ENCODE measurements around the gene GLRA3. TPM values are rescaled to one million over a fixed set of nuclear protein-coding genes. Genes with fewer than 3 reads are reported as not detected.

The GLRA3 gene
- polyA plus RNA-seq, 1 donor (not counting 4 experiments of a cell fraction or from before 2014, with no cell fraction given) = not detected

DNA sequence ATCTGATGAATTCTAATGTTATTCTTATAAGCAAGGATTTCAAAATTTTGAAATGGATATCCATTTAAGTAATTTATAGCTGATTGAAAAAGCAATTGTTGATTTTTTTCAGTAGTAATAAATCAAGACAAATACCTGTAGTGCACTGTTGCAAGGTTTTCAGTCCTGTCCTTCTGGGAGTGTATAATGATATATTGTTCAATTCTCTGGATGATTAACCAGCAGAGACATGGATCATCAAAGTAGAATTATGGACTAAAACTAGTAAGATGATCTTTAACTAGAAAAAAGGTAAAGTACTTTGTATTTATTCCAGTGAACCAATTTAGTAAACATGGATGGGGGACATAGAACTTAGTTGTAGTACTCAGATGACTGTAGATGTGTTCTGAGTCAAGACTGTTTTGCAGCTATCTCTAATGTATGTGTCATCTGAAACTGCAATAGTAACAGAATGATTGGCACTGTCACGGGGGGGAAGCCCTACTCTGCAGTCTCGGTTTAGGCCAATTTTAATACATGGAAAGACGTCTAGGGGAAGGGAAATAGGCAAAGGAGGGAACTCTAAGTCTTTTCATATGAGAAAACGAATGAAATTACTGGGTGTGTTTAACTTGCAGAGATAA, 121.9 kb downstream of the GLRA3 start:
- dilution Hi-C loops (cut with MboI; ENCODE audit: extremely low pct_ligation_motif_present, low sequenced_read_pairs) = no loop called here
- no peaks in the 10 kb centered on the region for H3K9me3 ChIP-seq (ENCODE audit: control insufficient read depth, low read depth, low read length)
- TF ChIP-seq, protein P1, sequence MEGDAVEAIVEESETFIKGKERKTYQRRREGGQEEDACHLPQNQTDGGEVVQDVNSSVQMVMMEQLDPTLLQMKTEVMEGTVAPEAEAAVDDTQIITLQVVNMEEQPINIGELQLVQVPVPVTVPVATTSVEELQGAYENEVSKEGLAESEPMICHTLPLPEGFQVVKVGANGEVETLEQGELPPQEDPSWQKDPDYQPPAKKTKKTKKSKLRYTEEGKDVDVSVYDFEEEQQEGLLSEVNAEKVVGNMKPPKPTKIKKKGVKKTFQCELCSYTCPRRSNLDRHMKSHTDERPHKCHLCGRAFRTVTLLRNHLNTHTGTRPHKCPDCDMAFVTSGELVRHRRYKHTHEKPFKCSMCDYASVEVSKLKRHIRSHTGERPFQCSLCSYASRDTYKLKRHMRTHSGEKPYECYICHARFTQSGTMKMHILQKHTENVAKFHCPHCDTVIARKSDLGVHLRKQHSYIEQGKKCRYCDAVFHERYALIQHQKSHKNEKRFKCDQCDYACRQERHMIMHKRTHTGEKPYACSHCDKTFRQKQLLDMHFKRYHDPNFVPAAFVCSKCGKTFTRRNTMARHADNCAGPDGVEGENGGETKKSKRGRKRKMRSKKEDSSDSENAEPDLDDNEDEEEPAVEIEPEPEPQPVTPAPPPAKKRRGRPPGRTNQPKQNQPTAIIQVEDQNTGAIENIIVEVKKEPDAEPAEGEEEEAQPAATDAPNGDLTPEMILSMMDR (optimal IDR thresholded peaks at IDR 0.05 in 1 of 3, IDR thresholded peaks at IDR 0.05 in 1 of 3, conservative IDR thresholded peaks at IDR 0.05 in 1 of 3; ENCODE audit: extremely low read depth in 1 of 3, insufficient read depth in 2 of 3, low read length in 3 of 3) = no peak
- no peak for TF ChIP-seq EZH2 (IDR thresholded peaks at IDR 0.05; ENCODE audit: low read length)
- FAIRE-seq (no peak), DNase-seq (ENCODE audit: low read depth, low spot score) (no peak)
- H3K4me3 ChIP-seq (ENCODE audit: control insufficient read depth in 2 of 3, extremely low read depth in 1 of 3, insufficient read depth in 2 of 3, low read depth in 1 of 3, low read length in 3 of 3) = no peak overlapping the region
- H3K9ac ChIP-seq (ENCODE audit: control insufficient read depth, extremely low read depth, insufficient read depth, low read length) = no peak overlapping the region
- H2AFZ ChIP-seq (ENCODE audit: control insufficient read depth, low read length) = no peak overlapping the region
- H3K27me3 ChIP-seq (ENCODE audit: control insufficient read depth, extremely low read depth, insufficient read depth, low read length) = no peaks in the 10 kb centered on the region
- H3K79me2 ChIP-seq (ENCODE audit: control insufficient read depth, insufficient read depth, low read length) = no peaks in the 10 kb centered on the region
- no peaks in the 10 kb centered on the region for H3K36me3 ChIP-seq (ENCODE audit: control insufficient read depth in 2 of 2, extremely low read depth in 1 of 2, insufficient read depth in 2 of 2, low read length in 2 of 2)
- no peaks in the 10 kb centered on the region for H4K20me1 ChIP-seq (ENCODE audit: control insufficient read depth, extremely low read depth, insufficient read depth, low read length)
- no peaks in the 10 kb centered on the region for H3K9me1 ChIP-seq (ENCODE audit: control insufficient read depth, extremely low read depth, insufficient read depth, low read length)
- no peak overlapping the region for H3K27ac ChIP-seq (ENCODE audit: control insufficient read depth, insufficient read depth, low read length)
- H3K4me2 ChIP-seq (ENCODE audit: control insufficient read depth, extremely low read depth, insufficient read depth, low read depth, low read length) = no peak overlapping the region
- no peaks in the 10 kb centered on the region for H3K4me1 ChIP-seq (ENCODE audit: control insufficient read depth, extremely low read depth, insufficient read depth, low read length)

DNA sequence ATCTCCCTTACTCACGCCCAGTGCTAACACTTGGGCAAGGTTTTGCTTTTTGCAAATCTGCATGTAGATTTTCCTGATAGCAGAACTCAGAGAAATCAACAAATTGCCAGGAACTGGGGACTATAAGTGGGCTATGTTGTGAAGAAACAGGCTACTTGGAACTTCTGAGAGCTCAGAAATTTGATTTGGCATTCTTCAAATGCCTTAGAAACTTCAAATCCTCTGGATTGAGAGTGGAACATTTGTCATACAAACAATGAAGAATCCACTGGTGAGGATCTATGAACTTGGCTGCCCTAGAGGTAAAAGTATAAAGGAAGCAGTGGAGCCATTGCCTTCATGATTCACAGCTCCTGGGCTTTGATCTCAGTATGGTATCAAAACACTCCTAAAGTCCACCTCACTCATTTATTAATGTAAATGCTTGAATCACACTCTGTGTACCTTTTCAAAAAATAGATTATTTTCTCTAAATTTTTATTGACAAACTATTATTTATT, 126.0 kb downstream of the GLRA3 start:
- TF ChIP-seq, protein P1 (optimal IDR thresholded peaks at IDR 0.05 in 1 of 3, IDR thresholded peaks at IDR 0.05 in 1 of 3, conservative IDR thresholded peaks at IDR 0.05 in 1 of 3; ENCODE audit: extremely low read depth in 1 of 3, insufficient read depth in 2 of 3, low read length in 3 of 3) = no peak
- TF ChIP-seq EZH2 (IDR thresholded peaks at IDR 0.05; ENCODE audit: low read length) = no peak
- no peak overlapping the region for H3K4me2 ChIP-seq (ENCODE audit: control insufficient read depth, extremely low read depth, insufficient read depth, low read depth, low read length)
- H3K4me1 ChIP-seq (ENCODE audit: control insufficient read depth, extremely low read depth, insufficient read depth, low read length) = no peaks in the 10 kb centered on the region
- H3K79me2 ChIP-seq (ENCODE audit: control insufficient read depth, insufficient read depth, low read length) = no peaks in the 10 kb centered on the region
- no peak overlapping the region for H3K27ac ChIP-seq (ENCODE audit: control insufficient read depth, insufficient read depth, low read length)
- no peaks in the 10 kb centered on the region for H3K9me3 ChIP-seq (ENCODE audit: control insufficient read depth, low read depth, low read length)
- DNase-seq (ENCODE audit: low read depth, low spot score) (no peak), FAIRE-seq (no peak)
- no peaks in the 10 kb centered on the region for H3K9me1 ChIP-seq (ENCODE audit: control insufficient read depth, extremely low read depth, insufficient read depth, low read length)
- no peak overlapping the region for H3K9ac ChIP-seq (ENCODE audit: control insufficient read depth, extremely low read depth, insufficient read depth, low read length)
- no peaks in the 10 kb centered on the region for H4K20me1 ChIP-seq (ENCODE audit: control insufficient read depth, extremely low read depth, insufficient read depth, low read length)
- no peaks in the 10 kb centered on the region for H3K36me3 ChIP-seq (ENCODE audit: control insufficient read depth in 2 of 2, extremely low read depth in 1 of 2, insufficient read depth in 2 of 2, low read length in 2 of 2)
- no peak overlapping the region for H2AFZ ChIP-seq (ENCODE audit: control insufficient read depth, low read length)
- H3K4me3 ChIP-seq (ENCODE audit: control insufficient read depth in 2 of 3, extremely low read depth in 1 of 3, insufficient read depth in 2 of 3, low read depth in 1 of 3, low read length in 3 of 3) = no peak overlapping the region
- dilution Hi-C loops (cut with MboI; ENCODE audit: extremely low pct_ligation_motif_present, low sequenced_read_pairs) = no loop called here
- no peaks in the 10 kb centered on the region for H3K27me3 ChIP-seq (ENCODE audit: control insufficient read depth, extremely low read depth, insufficient read depth, low read length)
